HEK293T (cell line): Measurements from ENCODE around the gene KRT6B.
"Not testable (repeated sequence)": the region's sequence is repeated elsewhere in the genome, so short reads cannot be mapped to it uniquely, and the experiment has no call there.

Experiments used
- BHLHE40 ChIP-seq: fragments of 450-650 bp; IDR thresholded peaks from 2 replicates; pipeline ENCODE4 v1.6.1; 2016; ENCODE audit warnings: mild to moderate bottlenecking, moderate library complexity, borderline replicate concordance
- FOXA1 ChIP-seq: fragments of 450-650 bp; IDR thresholded peaks from 2 replicates; pipeline ENCODE4 v1.6.1; 2016; ENCODE audit warnings: mild to moderate bottlenecking
- FOXK2 ChIP-seq: fragments of 450-650 bp; IDR thresholded peaks from 2 replicates; pipeline ENCODE4 v1.6.1; 2016; ENCODE audit warnings: mild to moderate bottlenecking

DNA sequence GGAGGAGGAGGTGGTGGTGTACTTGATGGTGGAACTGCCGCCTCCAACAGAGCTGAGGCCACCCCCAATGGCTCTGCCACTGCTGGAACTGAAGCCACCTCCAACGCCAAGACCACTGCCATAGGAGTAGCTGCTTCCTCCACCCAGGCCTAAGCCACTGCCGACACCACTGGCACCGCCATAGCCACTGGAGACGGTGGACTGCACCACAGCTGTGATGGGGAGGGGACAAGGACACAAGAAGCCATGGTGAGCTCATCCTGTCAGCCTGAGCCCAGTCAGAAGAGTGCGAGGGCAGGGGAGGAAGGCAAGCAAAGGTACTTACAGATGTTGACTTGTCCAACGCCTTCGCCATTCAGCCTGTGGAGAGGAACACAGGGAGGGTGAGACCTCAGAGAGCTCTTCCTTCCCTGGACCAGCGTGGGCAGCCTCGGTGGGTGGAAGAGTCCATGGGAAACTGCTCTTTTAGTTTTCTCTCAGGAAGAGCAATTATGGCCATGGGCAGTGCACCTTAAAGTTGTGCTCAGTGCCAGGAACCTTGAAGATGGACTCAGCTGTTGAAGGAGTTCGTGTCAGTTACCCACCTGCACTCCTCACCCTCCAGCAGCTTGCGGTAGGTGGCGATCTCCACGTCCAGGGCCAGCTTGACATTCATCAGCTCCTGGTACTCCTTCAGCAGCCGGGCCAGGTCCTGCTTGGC is 35.9 kb upstream of the KRT6B start:
- TF ChIP-seq FOXK2, BHLHE40, FOXA1: not testable (repeated sequence)
